Mucosa of descending colon (tissue), 3 donors: ENCODE results near the gene IRF7. TPM values are rescaled to one million over a fixed set of nuclear protein-coding genes. Genes with fewer than 3 reads are reported as not detected.

Experiments
- ATAC-seq: fragments of 200-7000 bp; cut with Tn5 transposase; one replicate; pipeline ENCODE4 v1.9.1; 2020; ENCODE audit warnings: mild to moderate bottlenecking, moderate library complexity
- DNase-seq, 3 donors: peaks; one replicate each; pipeline ENCODE4 v3.0.0-alpha.2; 2020
- H3K36me3 ChIP-seq: fragments of 200-600 bp; one replicate; pipeline ENCODE4 v1.8.0; 2021; ENCODE audit warnings: low read depth, mild to moderate bottlenecking
- H3K4me1 ChIP-seq: fragments of 200-600 bp; one replicate; pipeline ENCODE4 v1.8.0; 2021; ENCODE audit warnings: low read depth, mild to moderate bottlenecking
- H3K4me3 ChIP-seq: fragments of 200-600 bp; one replicate; pipeline ENCODE4 v1.8.0; 2021; ENCODE audit warnings: mild to moderate bottlenecking
- H3K9me3 ChIP-seq: fragments of 200-600 bp; one replicate; pipeline ENCODE4 v1.8.0; 2021; ENCODE audit warnings: mild to moderate bottlenecking
- CTCF ChIP-seq: fragments of 200-600 bp; IDR thresholded peaks from one replicate; pipeline ENCODE4 v1.8.0; 2022; ENCODE audit warnings: antibody characterized with exemption, mild to moderate bottlenecking
- intact Hi-C, 2 donors: fragments of 100-400 bp; cut with DNase I in 1 of 2; cut with micrococcal nuclease in 1 of 2; formaldehyde crosslinking; loops; one replicate each; pipeline versions ENCODE4 v1.11.0 to v1.11.1; 2022; cut with DNase I, micrococcal nuclease
- total RNA-seq, 3 donors: library from RNA; stranded (reverse); fragmentation: NEBNext Ultra II Directional in 2 of 3; extraction: Animal tissue kit (Norgen Biotek cat#: 25700) in 2 of 3; gene quantifications; one replicate each; pipeline versions ENCODE4 v1.2.1 to v1.2.4, GENCODE V29; 2021 to 2023
- donor health status: DM: no; HTN: no; CAD: no; lungs with moderate emphysema.
- donor health status: DM: no; HTN: no; CAD: no.
- donor health status: DM: no; HTN: yes; CAD: no.

The IRF7 gene
- total RNA-seq, 3 donors from 2014 or later: 26.9 to 36.1 (median 27.8) TPM

GRCh38 chr11:660281-660680 is 44.5 kb upstream of the IRF7 start:
- no peaks in the 10 kb centered on the region for H3K36me3 ChIP-seq
- no peaks in the 10 kb centered on the region for H3K9me3 ChIP-seq
- H3K4me3 ChIP-seq: no peak overlapping the region
- intact Hi-C loops: loop anchor here (5.0 to 10.0 kb wide), 2 partner anchors 65 to 67 kb away; no protein-coding TSS in a partner anchor
- no peak for ATAC-seq
- peak in 1 of 3 donors; percentile 46 for DNase-seq
- no peaks in the 10 kb centered on the region for H3K4me1 ChIP-seq
- TF ChIP-seq CTCF: no peak

- no peaks in the 10 kb centered on the region for H3K9me3 ChIP-seq
- no peak for ATAC-seq
- no peak for DNase-seq
- intact Hi-C loops: loop anchor here (5.0 to 10.0 kb wide), 2 partner anchors 65 to 68 kb away; no protein-coding TSS in a partner anchor
- H3K4me1 ChIP-seq: peaks cover 5% of the 10 kb centered on the region
- no peaks in the 10 kb centered on the region for H3K36me3 ChIP-seq
- H3K4me3 ChIP-seq: no peak overlapping the region
- no peak for TF ChIP-seq CTCF
Measured at GRCh38 chr11:659532-660085, 43.9 kb upstream of the IRF7 start.

DNA sequence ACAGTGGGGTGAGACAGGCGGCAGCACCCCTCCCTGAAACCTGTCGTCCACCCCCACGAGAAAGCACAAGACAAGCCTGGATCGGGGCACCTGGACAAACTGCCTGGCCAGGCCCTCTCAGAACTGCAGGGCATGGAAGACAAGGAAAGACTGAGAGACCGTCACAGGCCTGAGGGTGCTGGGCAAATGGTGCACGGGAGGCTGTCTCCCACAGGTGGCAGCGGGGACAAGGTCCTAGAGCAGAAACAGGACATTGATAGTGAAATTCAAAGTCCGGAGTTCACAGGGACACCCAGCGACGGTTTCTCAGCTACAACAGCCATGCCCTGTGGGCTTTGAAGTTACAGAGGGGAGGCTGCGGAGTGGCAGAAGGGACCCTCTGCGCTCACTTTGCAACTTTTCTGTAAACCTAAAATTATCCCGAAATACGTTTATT is 42.0 kb upstream of the IRF7 start:
- DNase-seq (peak in 1 of 3 donors; percentile 24), ATAC-seq (peak; percentile 66)
- no peaks in the 10 kb centered on the region for H3K9me3 ChIP-seq
- peaks cover 5% of the 10 kb centered on the region for H3K4me1 ChIP-seq
- no peak overlapping the region for H3K4me3 ChIP-seq
- TF ChIP-seq CTCF: no peak
- H3K36me3 ChIP-seq: no peaks in the 10 kb centered on the region
- intact Hi-C loops: no loop called here

GRCh38 chr11:656866-657265 is 41.1 kb upstream of the IRF7 start:
- DNase-seq: no peak
- Histone ChIP-seq H3K9me3 (no peaks in the 10 kb centered on the region), H3K4me3 (no peak overlapping the region), H3K4me1 (peaks cover 5% of the 10 kb centered on the region), H3K36me3 (no peaks in the 10 kb centered on the region)
- intact Hi-C loops: no loop called here
- no peak for TF ChIP-seq CTCF
- ATAC-seq: no peak

- intact Hi-C loops: no loop called here
- no peaks in the 10 kb centered on the region for H3K36me3 ChIP-seq
- H3K9me3 ChIP-seq: no peaks in the 10 kb centered on the region
- no peak overlapping the region for H3K4me3 ChIP-seq
- no peak for TF ChIP-seq CTCF
- peaks cover 5% of the 10 kb centered on the region for H3K4me1 ChIP-seq
- ATAC-seq (no peak), DNase-seq (no peak)
Measured at GRCh38 chr11:656426-656825, 40.7 kb upstream of the IRF7 start.
